Ramos (cell line): ENCODE data around the gene ZDHHC16.

ENCODE experiments used
- in situ Hi-C: fragments of 300-500 bp; cut with MboI; formaldehyde crosslinking; loops from one replicate; pipeline ENCODE4 v1.14.3; 2022; ENCODE audit warnings: low sequenced_read_pairs; ENCODE audit not compliant: unreplicated experiment

Gene ZDHHC16

DNA sequence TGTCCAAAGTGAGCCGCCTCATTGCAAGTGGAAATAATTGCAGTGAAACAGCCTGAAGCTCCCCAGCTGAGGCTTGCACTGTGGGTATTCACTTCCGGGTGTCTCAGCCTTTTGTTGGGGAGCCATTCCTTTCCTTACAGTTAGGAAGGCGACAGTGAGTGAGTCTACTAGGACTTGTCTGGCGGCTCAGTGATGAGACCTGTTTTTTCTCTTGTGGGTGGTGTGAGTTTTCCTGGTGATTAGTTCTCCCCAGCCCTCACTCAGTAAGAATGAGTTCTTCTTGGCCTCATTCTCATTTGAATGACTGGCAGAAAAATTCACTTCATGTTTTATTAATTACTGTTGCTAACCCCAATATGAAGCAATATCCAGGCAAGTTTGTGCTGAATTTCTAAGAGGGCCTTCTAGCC, 17.4 kb upstream of the ZDHHC16 start:
- in situ Hi-C loops, result no loop called here

- in situ Hi-C loops, result no loop called here
Observed at GRCh38 chr10:97434055-97434454, 11.9 kb upstream of the ZDHHC16 start.

GRCh38 chr10:97434557-97434956, 11.4 kb upstream of the ZDHHC16 start:
- in situ Hi-C loops, result no loop called here

GRCh38 chr10:97435211-97435610, 10.8 kb upstream of the ZDHHC16 start:
- in situ Hi-C loops, result no loop called here

GRCh38 chr10:97442277-97442676, 3.7 kb upstream of the ZDHHC16 start:
- in situ Hi-C loops, result no loop called here

DNA sequence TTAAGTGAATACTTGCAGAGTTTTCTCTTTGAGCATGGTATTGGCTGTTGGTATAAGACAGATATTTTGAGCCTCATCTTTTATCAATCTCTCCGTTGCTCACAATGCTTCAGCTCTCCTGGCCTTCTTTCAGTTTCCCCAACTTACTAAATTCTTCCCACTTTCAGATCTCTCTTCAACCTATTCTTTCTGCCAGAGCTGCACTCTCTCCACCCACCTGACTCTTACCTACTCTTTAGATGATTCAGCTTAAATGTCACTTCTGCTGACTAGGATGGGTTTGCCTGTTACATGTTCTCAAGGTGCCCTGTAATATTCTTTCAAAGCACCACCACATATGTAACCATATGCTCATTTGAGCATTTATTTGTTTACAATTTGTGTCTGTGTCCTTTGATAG, 1.8 kb upstream of the ZDHHC16 start:
- in situ Hi-C loops, result no loop called here

DNA sequence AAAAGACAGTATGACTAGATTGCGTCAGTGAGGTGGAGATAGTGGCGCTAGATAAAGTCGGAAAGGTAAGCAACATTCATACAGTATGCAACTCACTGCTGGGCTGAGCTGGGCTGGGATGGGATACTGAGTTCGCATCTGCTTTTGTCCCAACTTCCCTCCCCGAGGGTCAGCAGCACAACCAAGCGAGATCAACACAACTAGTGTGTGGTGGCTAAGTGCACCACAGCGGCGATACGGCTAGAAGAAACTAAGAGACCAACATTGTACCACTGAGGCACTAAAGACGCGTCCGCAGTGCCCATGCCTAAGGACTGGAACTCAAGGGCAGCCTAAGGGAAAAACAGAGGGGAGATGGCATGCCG, 636 bp upstream of the ZDHHC16 start:
- in situ Hi-C loops, result no loop called here

DNA sequence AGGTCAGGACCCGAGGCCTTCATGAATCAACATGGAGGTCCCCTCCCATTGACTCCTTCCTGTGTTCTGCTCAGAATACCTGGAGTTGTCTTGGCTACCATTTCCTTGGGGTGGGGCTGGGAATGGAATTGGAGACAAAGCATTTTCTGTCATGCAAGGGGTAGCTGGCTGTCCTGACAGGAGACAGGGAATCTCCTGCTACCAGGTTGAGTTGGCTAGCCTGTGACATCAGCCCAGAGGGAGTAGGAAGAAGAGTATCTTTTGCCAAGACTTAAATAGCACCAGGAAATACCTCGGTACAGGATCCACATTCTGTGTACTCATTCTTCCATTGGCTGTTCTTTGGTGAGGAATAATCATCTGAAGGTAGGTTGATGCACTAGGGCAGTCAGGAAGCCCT, 4.9 kb downstream of the ZDHHC16 start:
- in situ Hi-C loops, result no loop called here

DNA sequence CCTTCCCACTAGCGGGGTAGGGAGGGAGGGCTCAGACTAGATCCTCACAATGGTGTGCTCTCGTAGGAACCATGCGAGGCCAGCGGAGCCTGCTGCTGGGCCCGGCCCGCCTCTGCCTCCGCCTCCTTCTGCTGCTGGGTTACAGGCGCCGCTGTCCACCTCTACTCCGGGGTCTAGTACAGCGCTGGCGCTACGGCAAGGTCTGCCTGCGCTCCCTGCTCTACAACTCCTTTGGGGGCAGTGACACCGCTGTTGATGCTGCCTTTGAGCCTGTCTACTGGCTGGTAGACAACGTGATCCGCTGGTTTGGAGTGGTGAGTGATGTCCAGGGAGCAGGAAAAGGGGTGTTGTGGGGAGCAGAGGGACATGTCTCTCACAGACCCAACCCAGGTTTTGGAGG, 5.6 kb downstream of the ZDHHC16 start:
- in situ Hi-C loops, result no loop called here

- in situ Hi-C loops, result no loop called here
Observed at GRCh38 chr10:97452352-97452751, 6.4 kb downstream of the ZDHHC16 start.

GRCh38 chr10:97454330-97455036, 8.5 kb downstream of the ZDHHC16 start:
- in situ Hi-C loops, result no loop called here

- in situ Hi-C loops, result no loop called here
Observed at GRCh38 chr10:97456034-97456685, 10.2 kb downstream of the ZDHHC16 start.

DNA sequence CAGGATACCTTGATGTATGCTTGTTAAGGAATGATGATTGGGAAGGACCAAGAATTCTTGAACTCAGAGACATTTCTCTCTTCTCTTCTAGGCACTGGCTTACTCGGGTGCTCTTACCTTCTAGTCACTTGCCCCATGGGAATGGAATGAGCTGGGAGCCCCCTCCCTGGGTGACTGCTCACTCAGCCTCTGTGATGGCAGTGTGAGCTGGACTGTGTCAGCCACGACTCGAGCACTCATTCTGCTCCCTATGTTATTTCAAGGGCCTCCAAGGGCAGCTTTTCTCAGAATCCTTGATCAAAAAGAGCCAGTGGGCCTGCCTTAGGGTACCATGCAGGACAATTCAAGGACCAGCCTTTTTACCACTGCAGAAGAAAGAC, 10.7 kb downstream of the ZDHHC16 start:
- in situ Hi-C loops, result no loop called here

DNA sequence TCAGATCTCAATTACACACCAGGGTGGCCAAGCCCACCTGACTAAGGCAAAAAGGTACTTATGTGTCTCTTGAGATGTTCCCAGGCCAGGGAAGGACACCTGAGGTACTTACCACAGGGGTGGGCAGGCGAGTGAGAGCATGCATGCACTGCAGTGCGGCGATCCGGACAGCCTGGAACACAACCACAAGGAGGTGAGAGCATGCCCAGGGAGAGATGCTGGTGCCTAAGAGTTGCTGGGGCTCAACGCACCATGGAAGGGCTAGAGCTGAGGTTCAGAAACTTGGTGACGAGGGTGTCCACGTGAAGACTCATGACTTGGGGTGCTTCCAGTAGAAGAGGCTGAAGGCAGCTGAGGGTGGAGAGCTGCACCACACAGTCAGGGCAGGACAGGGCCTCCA, 13.1 kb downstream of the ZDHHC16 start:
- in situ Hi-C loops, result no loop called here

DNA sequence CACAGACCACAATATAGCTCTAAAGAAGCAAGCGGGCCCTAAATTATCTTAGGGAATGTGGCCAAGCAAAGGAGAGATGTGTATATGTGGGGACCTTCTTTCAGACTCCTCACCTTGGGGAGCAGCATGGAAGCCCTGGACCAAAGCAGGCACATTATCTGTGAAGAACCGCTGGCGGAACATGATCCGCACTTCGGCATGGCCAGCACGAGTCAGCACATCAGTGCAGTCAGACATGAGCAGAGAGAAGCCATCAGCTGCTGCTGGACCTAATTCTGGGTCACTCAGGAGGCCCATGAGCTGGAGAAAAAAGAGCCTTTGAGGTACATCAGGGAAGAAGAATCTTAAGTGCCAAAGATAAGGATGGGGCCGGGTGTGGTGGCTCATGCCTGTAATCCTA, 14.0 kb downstream of the ZDHHC16 start:
- in situ Hi-C loops, result loop anchor here (5.0 kb wide), 1 partner anchor 92 kb away; no protein-coding TSS in a partner anchor

- in situ Hi-C loops, result loop anchor here (5.0 kb wide), 1 partner anchor 90 kb away; no protein-coding TSS in a partner anchor
Observed at GRCh38 chr10:97462309-97462708, 16.3 kb downstream of the ZDHHC16 start.

GRCh38 chr10:97463363-97464132, 17.6 kb downstream of the ZDHHC16 start:
- in situ Hi-C loops, result loop anchor here (5.0 kb wide), 1 partner anchor 89 kb away; no protein-coding TSS in a partner anchor

- in situ Hi-C loops, result loop anchor here (5.0 kb wide), 1 partner anchor 88 kb away; no protein-coding TSS in a partner anchor
Observed at GRCh38 chr10:97464226-97464625, 18.3 kb downstream of the ZDHHC16 start.

GRCh38 chr10:97465982-97466381, 20.0 kb downstream of the ZDHHC16 start:
- in situ Hi-C loops, result no loop called here

- in situ Hi-C loops, result no loop called here
Observed at GRCh38 chr10:97466755-97467154, 20.8 kb downstream of the ZDHHC16 start.

- in situ Hi-C loops, result no loop called here
Observed at GRCh38 chr10:97468162-97468561, 22.2 kb downstream of the ZDHHC16 start.
